C4-2B (cell line): Measurements from ENCODE around the gene ANKLE2.

ENCODE experiments used
- ZFX ChIP-seq: fragments of 450-650 bp; IDR thresholded peaks from 2 replicates; pipeline ENCODE4 v1.6.1; 2017
- TF ChIP-seq, protein P1 (sequence below): fragments of 450-650 bp; conservative IDR thresholded peaks from 2 replicates; pipeline ENCODE4 v1.5.1; 2017; ENCODE audit warnings: mild to moderate bottlenecking

DNA sequence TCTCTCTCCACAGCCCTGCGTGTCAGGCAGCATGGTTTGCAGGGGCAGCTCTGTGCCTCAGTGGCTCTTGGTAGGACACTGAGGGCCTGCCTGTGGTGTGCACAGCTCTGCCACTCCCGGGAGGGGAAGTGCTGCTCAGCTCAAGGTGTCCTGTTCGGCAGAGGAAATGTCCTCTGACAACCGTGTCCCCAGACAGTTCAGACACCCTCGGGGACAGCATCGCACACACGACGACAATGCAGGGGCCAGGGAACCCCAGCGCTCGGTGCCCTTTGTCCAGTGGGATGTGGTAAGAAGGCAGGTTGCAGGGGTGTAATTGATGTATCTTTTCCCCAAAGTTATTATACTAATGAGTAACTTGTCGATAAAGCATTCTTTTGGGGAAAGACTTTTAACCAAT, 14.2 kb downstream of the ANKLE2 start:
- TF ChIP-seq, protein P1, sequence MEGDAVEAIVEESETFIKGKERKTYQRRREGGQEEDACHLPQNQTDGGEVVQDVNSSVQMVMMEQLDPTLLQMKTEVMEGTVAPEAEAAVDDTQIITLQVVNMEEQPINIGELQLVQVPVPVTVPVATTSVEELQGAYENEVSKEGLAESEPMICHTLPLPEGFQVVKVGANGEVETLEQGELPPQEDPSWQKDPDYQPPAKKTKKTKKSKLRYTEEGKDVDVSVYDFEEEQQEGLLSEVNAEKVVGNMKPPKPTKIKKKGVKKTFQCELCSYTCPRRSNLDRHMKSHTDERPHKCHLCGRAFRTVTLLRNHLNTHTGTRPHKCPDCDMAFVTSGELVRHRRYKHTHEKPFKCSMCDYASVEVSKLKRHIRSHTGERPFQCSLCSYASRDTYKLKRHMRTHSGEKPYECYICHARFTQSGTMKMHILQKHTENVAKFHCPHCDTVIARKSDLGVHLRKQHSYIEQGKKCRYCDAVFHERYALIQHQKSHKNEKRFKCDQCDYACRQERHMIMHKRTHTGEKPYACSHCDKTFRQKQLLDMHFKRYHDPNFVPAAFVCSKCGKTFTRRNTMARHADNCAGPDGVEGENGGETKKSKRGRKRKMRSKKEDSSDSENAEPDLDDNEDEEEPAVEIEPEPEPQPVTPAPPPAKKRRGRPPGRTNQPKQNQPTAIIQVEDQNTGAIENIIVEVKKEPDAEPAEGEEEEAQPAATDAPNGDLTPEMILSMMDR, result no peak
- no peak for TF ChIP-seq ZFX
